HG03196 (cell line): ENCODE data around the gene URB1.
"Not testable (repeated sequence)": the region's sequence is repeated elsewhere in the genome, so short reads cannot be mapped to it uniquely, and the experiment has no call there.

Source experiments
- ATAC-seq: cut with Tn5 transposase; IDR thresholded peaks from one replicate; pipeline ENCODE4 v1.9.1; 2021; ENCODE audit not compliant: unreplicated experiment

The URB1 gene

DNA sequence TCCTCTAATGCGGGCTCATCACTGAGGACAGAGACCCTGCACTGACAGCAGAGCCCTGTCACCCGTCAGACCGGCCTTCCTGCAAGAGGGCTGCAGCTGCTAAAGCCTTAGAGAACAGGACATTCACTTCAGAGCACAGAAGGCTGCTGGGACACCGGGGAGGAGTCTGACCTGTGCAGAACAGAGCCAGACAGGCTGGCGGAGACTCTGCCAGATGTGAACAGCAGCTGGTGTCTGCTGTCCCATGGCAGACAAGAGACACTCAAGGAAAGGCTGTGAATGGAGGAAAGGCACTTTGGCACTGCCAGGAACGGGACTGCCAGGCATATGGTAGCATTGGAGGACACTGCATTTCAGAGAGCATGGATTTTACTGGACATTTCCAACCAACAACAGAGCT is 72.8 kb downstream of the URB1 start:
- ATAC-seq = no peak

DNA sequence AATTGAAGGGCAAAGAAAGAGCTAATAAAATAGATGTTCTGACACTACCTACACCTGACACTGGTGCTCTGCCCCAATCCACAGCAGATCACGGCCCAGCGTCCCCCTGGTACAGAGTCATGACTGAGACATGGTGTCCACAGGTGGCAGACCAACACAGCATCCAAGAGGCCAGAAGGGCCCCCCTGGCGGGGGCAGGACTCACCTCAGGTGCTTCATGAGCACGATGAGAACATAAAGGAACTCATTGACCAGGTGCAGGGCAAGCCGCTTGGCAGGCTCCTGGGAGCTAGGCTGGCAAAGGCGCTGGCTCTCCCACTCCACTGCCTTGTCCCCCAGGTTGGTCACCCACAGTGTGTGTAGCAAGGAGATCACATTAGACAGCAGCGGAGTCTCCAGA is 73.8 kb downstream of the URB1 start:
- ATAC-seq = no peak

- no peak for ATAC-seq
Observed at GRCh38 chr21:32317726-32318125, 75.1 kb downstream of the URB1 start.

DNA sequence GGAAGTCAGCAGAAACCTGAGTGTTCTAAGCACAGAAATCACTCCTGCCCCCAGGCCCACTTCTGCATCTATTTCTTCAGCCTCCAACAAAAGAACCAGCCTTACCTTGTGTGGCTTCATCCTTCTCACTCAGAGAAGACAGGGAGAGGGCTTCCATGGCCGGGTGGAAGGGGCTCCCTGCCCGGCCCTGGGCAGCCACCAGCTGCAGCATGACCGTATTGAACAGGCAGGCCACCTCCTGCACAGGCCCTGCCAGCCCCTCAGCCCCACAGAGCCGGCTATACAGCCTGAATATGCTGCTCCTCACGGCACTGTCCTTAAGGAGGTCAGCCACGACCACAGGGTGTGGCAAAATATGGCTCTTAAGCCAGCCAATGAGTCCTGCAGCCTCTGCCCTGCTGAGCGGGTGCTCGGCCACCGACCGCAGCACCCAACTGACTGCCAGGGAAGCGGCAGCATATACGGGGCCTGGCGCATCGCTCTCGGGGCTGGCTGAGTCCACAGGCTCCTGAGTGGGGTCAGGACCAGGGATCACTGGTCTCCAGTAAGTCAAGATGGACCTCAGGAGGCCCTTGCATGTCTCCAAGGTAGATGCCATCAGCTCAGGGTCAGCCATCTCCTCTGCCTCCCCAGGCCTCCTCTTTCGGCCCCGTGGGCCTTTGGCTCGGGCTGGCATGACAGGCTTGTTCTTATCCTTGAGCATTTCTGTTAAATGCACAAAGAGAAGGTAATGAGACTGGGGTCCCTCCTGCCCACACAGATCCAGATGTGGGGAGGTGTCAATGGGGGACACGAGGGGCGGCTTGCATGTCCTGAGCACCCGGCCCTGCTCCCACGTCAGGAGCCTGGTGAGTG is 76.2 kb downstream of the URB1 start:
- ATAC-seq = no peak

- ATAC-seq = no peak
Observed at GRCh38 chr21:32315511-32316281, 77.1 kb downstream of the URB1 start.

- no peak for ATAC-seq
Observed at GRCh38 chr21:32314806-32315205, 78.0 kb downstream of the URB1 start.

DNA sequence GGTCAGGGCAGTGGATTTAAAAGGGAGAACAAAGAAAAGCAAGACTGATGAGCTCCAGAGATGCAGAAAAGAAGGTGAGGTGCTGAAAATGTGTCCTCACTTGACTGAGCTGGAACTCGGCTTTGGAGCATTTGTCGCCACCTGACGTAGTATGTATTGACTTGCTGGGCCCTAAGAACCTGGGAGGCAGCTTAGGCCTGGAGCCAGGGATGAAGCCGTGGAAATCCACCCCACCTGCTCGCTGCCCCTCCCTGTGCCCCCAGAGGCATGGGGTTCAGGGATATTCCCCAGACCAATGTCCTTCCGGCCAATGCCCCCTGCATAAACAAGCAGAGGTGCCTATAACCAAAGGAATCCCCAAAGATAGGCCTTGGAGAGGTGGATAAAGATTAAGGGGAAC is 79.8 kb downstream of the URB1 start:
- ATAC-seq = no peak

DNA sequence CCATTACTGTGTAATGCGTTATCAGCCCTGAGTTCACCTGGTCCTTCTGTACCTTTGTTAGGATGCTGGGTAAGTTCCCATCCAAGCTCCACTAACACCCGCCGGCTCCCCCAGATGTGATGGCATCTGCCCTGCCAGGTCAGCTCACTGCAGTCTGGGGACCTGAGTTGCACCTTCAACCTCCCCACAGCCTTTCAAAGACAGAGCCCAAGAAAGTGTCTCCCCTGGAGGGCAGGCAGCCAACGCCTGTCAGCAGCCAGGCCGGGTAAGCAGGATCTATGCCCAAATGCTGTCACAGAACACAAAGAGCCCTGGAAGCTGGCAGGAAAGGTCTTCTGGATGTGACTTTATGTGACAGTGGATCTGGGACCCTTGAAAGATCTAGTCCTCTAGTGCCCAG is 80.5 kb downstream of the URB1 start:
- no peak for ATAC-seq

DNA sequence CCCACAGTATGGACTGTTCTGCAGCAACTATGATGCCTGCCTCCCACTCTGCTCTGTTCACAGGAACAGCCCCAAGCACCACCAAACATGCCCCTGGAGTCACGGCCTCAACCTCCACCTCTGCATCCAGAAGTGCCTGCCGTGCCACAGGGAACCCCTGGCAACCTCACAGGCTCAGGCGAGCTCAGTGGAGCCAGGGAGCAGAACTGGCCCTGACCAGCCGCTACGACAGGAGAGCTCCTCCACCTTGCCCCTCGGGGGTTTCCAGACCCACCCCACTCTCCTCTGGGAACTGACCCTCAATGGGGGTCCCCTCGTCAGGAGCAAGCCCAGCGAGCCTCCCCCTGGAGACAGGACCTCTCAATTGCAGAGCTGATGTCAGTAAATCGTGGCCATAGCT is 81.2 kb downstream of the URB1 start:
- ATAC-seq = no peak

DNA sequence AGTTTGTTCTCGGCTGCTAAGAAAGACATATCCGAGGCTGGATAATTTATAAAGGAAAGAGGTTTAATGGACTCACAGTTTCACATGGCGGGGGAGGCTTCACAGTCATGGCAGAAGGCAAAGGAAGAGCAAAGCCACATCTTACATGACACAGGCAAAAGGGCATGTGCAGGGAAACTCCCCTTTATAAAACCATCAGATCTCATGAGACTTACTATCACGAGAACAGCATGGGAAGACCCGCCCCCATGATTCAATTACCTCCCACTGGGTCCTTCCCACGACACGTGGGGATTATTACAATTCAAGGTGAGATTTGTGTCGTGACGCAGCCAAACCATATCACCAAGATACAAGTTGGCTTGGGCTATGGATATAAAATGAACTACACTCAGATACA is 81.8 kb downstream of the URB1 start:
- not testable (repeated sequence) for ATAC-seq

GRCh38 chr21:32309906-32310460 is 82.8 kb downstream of the URB1 start:
- no peak for ATAC-seq

DNA sequence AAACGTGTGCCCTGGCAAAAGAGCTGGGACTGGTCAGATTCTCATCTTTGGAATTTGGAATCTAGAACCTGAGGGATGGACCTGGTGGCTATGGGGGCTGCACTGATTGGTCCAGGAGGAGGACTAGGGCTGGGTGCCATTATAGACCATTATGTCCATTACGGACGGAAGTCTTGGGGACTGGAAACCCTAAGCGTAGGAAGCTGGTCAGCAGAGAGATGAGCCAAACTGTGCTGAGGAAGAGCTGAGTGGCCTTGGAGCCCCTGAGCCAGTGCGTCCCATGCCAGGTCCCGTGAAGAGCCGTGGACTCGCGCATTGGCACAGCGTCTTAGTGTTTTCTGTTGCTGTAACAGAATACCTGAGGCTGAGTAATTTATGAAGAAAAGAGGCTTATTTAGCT is 84.1 kb downstream of the URB1 start:
- ATAC-seq = no peak

GRCh38 chr21:32307706-32308105 is 85.1 kb downstream of the URB1 start:
- no peak for ATAC-seq

- no peak for ATAC-seq
Observed at GRCh38 chr21:32306021-32306780, 86.6 kb downstream of the URB1 start.

- ATAC-seq = no peak
Observed at GRCh38 chr21:32304998-32305397, 87.8 kb downstream of the URB1 start.

DNA sequence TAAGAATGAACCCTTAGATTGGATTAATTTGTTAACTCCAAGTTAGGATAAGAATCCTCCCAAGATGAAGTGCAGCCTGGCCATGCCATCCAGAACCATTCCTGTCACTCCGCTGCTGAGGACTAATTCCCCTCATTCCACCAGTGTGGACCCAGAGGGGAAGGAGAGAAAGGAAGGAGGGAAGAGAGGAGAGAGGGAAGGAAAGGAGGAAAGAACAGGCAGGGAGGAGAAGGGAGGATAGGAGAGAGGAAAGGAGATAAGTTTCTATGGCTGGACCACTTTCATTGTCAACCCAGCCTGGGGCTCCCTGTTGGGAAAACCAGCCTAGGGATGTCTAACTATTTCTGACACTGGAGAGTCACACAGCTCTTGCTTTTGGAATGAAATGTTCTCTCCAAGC is 89.4 kb downstream of the URB1 start:
- no peak for ATAC-seq

DNA sequence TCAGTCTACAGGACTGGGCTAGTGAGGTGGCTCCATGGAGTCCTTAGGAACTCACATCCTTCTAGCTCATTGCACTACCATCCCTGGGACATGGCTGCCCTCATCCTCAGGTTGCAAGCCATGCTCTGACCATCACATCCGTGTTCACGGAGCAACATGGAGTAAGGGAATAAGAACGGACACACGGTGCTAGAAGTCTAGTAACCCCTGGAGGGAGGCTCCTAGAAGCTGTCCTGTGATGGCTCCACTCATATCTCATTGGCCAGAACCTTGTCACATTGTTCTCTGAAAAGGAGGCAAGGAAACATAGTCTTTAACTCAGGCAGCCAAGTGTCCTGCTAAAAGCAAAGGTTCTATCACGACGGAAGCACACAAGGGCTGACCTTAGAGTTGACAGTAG is 90.3 kb downstream of the URB1 start:
- no peak for ATAC-seq

DNA sequence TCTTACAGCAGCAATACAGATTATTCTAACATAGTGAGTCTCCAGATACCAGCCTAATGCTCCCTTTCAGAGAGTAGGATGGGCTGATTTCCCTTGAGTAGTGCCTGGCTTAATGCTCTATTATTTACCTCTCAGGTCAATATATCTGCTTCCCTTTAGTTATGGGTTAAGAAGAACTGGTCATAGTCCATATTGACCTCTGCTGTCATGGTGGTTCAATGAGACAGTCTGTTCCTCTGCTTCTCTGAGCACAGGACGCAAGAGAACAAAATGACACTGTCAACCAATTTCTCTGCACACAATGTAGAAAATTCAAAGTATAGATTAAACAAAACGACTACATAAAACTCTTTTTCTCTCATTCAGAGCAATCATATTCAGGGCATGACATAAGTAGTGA is 91.2 kb downstream of the URB1 start:
- ATAC-seq = no peak

- no peak for ATAC-seq
Observed at GRCh38 chr21:32300117-32300681, 92.6 kb downstream of the URB1 start.

DNA sequence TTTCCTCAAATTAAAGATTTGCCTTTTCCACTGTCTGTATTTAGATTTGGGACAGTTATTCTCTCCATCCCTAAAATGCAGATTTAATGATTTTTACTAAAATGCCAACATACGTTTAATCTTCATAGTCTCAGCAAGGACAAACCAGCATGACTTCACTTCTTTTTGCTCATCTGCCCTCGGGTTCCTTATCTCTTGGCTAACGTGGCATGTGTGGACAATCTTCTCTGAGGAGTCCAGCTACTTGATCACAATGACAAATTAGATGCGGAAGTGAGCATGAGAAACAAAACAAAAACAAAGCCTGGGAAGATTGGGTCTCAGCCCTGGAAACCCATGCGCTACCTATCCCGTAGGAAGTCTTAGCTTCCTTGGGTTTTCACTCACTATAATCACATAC is 93.1 kb downstream of the URB1 start:
- no peak for ATAC-seq

DNA sequence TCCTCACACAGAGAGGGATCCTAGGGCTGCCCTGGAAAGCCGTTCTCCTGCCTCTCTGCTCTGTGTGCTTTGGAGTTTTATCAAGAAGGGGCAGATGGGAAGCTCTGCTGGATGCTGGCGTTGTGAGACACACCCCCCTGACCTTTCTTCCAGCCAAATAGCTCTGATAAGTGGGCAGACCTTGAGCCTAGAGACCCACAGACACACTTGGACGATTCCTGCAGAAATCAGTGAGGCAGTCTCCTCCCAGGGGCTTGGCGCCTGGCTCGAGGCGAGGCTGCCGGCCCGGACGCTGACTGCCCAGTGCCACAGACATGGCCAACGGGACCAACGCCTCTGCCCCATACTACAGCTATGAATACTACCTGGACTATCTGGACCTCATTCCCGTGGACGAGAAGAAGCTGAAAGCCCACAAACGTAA is 94.1 kb downstream of the URB1 start, which contains the start of gene MRAP:
Gene MRAP (plus strand): TSS at position 198 of the 424 bp plus-strand sequence. CDS start 117 bp downstream, at position 315.
- no peak for ATAC-seq
